B cell (primary cell): Measurements from ENCODE around the gene PACSIN1. TPM values are rescaled to one million over a fixed set of nuclear protein-coding genes. Genes with fewer than 3 reads are reported as not detected.

Source experiments
- ATAC-seq: fragments of 200-7000 bp; cut with Tn5 transposase; one replicate; pipeline ENCODE4 v1.10.0; 2021; ENCODE audit warnings: low read depth, mild to moderate bottlenecking, moderate number of reproducible peaks, moderate library complexity
- CTCF ChIA-PET: fragments of 350-600 bp; sonication (Branson Sonifier 250); formaldehyde crosslinking; loops from one replicate; lab custom pipeline; 2021; ENCODE audit warnings: antibody characterized with exemption, inconsistent platforms; lab: Charles Lee
- POLR2A ChIA-PET: fragments of 350-600 bp; sonication (Branson Sonifier 250); formaldehyde crosslinking; loops from one replicate; lab custom pipeline; 2021; ENCODE audit warnings: antibody characterized with exemption; lab: Charles Lee
- DNase-seq: peaks from one replicate; pipeline ENCODE4 v3.0.0; 2013
- H2AFZ ChIP-seq: 2 replicates; pipeline ENCODE4 v1.6.1; 2012; ENCODE audit warnings: mild to moderate bottlenecking, low read depth, low read length; ENCODE audit not compliant: insufficient read depth, poor library complexity, severe bottlenecking
- H3K27ac ChIP-seq, 2 donors: 1 replicate in 1 of 2; 2 replicates in 1 of 2; pipeline ENCODE4 v1.5.1; 2012 to 2013; ENCODE audit warnings: low read length in 2 of 2, mild to moderate bottlenecking in 2 of 2, moderate library complexity in 1 of 2
- H3K27me3 ChIP-seq, 4 experiments: fragments of 200-600 bp in 1 of 4; sonication (generic) in 1 of 4; replicated peaks in 1 of 4; 1 replicate in 2 of 4; 2 replicates in 2 of 4; pipeline versions ENCODE4 v1.6.1 to v1.7.0; 2013 to 2016; ENCODE audit warnings: low read length in 3 of 4, mild to moderate bottlenecking in 2 of 4, mixed read lengths in 1 of 4, moderate library complexity in 1 of 4; ENCODE audit not compliant: insufficient read depth in 4 of 4, control insufficient read depth in 3 of 4; ENCODE audit errors: control extremely low read depth in 1 of 4
- H3K36me3 ChIP-seq, 2 experiments: replicated peaks in 1 of 2; 1 replicate in 1 of 2; 2 replicates in 1 of 2; pipeline versions ENCODE4 v1.6.1 to v1.7.1; 2013; ENCODE audit warnings: low read length in 1 of 2; ENCODE audit not compliant: insufficient read depth in 2 of 2, control insufficient read depth in 1 of 2; ENCODE audit errors: control extremely low read depth in 1 of 2, extremely low read depth in 1 of 2
- H3K4me1 ChIP-seq, 2 donors: fragments of 200-600 bp in 1 of 2; sonication (generic) in 1 of 2; 1 replicate in 1 of 2; 2 replicates in 1 of 2; pipeline versions ENCODE4 v1.5.1 to v1.6.1; 2013 to 2017; ENCODE audit warnings: low read length in 2 of 2; ENCODE audit not compliant: control insufficient read depth in 2 of 2, insufficient read depth in 2 of 2
- H3K4me2 ChIP-seq: replicated peaks from 2 replicates; pipeline ENCODE3; 2012; ENCODE audit warnings: mild to moderate bottlenecking, low read depth, low read length; ENCODE audit not compliant: poor library complexity, severe bottlenecking
- H3K4me3 ChIP-seq, 5 experiments: fragments of 200-600 bp in 1 of 5; sonication (generic) in 1 of 5; 1 replicate in 3 of 5; 2 replicates in 2 of 5; pipeline versions ENCODE4 v1.5.1 to v1.7.0; 2011 to 2016; ENCODE audit warnings: low read length in 4 of 5, mild to moderate bottlenecking in 4 of 5, low read depth in 2 of 5, control low read depth in 1 of 5, moderate library complexity in 1 of 5; ENCODE audit not compliant: insufficient read depth in 1 of 5; ENCODE audit errors: control extremely low read depth in 1 of 5, extremely low read depth in 1 of 5
- H3K79me2 ChIP-seq: fragments of 200-600 bp; sonication (generic); one replicate; pipeline ENCODE4 v1.6.0; 2016; ENCODE audit warnings: low read length; ENCODE audit not compliant: control insufficient read depth, insufficient read depth
- H3K9ac ChIP-seq: fragments of 200-600 bp; sonication (generic); 2 replicates; pipeline ENCODE4 v1.6.1; 2017; ENCODE audit warnings: mild to moderate bottlenecking, low read length, moderate library complexity
- H3K9me3 ChIP-seq, 3 donors: one replicate each; pipeline versions ENCODE4 v1.6.1 to v1.7.1; 2013; ENCODE audit warnings: low read length in 2 of 3; ENCODE audit not compliant: control insufficient read depth in 2 of 3, insufficient read depth in 1 of 3; ENCODE audit errors: control extremely low read depth in 1 of 3
- H4K20me1 ChIP-seq: 2 replicates; pipeline ENCODE4 v1.6.0; 2012; ENCODE audit warnings: mild to moderate bottlenecking, low read length; ENCODE audit not compliant: insufficient read depth, control insufficient read depth, poor library complexity, severe bottlenecking
- H3K27ac Mint-ChIP-seq: one replicate; pipeline ENCODE4 v1.8.0; 2021; ENCODE audit warnings: mixed read lengths
- H3K27me3 Mint-ChIP-seq: one replicate; pipeline ENCODE4 v1.8.0; 2021; ENCODE audit warnings: mixed read lengths
- H3K4me1 Mint-ChIP-seq: one replicate; pipeline ENCODE4 v1.8.0; 2021; ENCODE audit warnings: mixed read lengths
- H3K4me3 Mint-ChIP-seq: one replicate; pipeline ENCODE4 v1.8.0; 2021; ENCODE audit warnings: mixed read lengths
- H3K9me3 Mint-ChIP-seq: one replicate; pipeline ENCODE4 v1.8.0; 2022; ENCODE audit warnings: mixed read lengths; ENCODE audit not compliant: insufficient read depth
- CTCF ChIP-seq: fragments of 200-600 bp; IDR thresholded peaks from one replicate; pipeline ENCODE4 v1.8.0; 2022; ENCODE audit warnings: antibody characterized with exemption, mild to moderate bottlenecking
- EZH2 ChIP-seq: IDR thresholded peaks from 2 replicates; pipeline ENCODE4 v1.6.1; 2012; ENCODE audit warnings: borderline replicate concordance, low read depth, mild to moderate bottlenecking, moderate library complexity, low read length; ENCODE audit not compliant: insufficient read depth, poor library complexity, severe bottlenecking
- WGBS: methylation state at CpG from one replicate; pipeline ENCODE4 v1.1.5; 2013; ENCODE audit warnings: missing lambda C conversion rate; ENCODE audit not compliant: insufficient coverage; 5-methylcytosine and 5-hydroxymethylcytosine counted together
- intact Hi-C: fragments of 100-400 bp; cut with micrococcal nuclease; formaldehyde crosslinking; loops from one replicate; pipeline ENCODE4 v1.10.0; 2022
- polyA plus RNA-seq: library from polyadenylated mRNA; depleted of rRNA; stranded (reverse); fragments of >200 nt; gene quantifications from 2 replicates; pipeline ENCODE4 v1.2.3, GENCODE V29; 2012
- total RNA-seq, 2 donors: library from RNA; stranded (reverse); fragments of 120-200 nt in 1 of 2; gene quantifications; 1 replicate in 1 of 2; 2 replicates in 1 of 2; pipeline versions ENCODE4 v1.2.3 to v1.2.4, GENCODE V29; 2013 to 2022

PACSIN1 gene
- total and polyA plus RNA-seq, 2 donors (not counting 1 experiment from before 2014, with no cell fraction given): 0.18 to 0.20 TPM

GRCh38 chr6:34561227-34561530 lies 95.3 kb downstream of the PACSIN1 start:
- H3K9ac ChIP-seq: no peak overlapping the region
- no peak overlapping the region for H3K4me3 ChIP-seq
- no peaks in the 10 kb centered on the region for H3K4me1 Mint-ChIP-seq
- TF ChIP-seq CTCF: no peak
- no peak for TF ChIP-seq EZH2
- no peak overlapping the region for H3K27ac ChIP-seq
- H3K36me3 ChIP-seq: no peaks in the 10 kb centered on the region
- peaks cover 0 to 15% (median 4%) of the 10 kb centered on the region in 3 donors for H3K9me3 ChIP-seq
- intact Hi-C loops: no loop called here
- H3K79me2 ChIP-seq: no peaks in the 10 kb centered on the region
- H3K27me3 Mint-ChIP-seq: no peaks in the 10 kb centered on the region
- H3K4me1 ChIP-seq: no peaks in the 10 kb centered on the region
- ATAC-seq: no peak
- 91% methylated on average over 2 of the region's 2 CpGs for WGBS
- CTCF ChIA-PET: no interaction called here
- no peaks in the 10 kb centered on the region for H3K27me3 ChIP-seq
- POLR2A ChIA-PET: interaction anchor here (0.6 kb wide), 1 partner anchor 160 kb away, joined by 6 read pairs; no protein-coding TSS in a partner anchor
- no peak overlapping the region for H3K4me3 Mint-ChIP-seq
- H3K27ac Mint-ChIP-seq: no peak overlapping the region
- DNase-seq: no peak
- H3K9me3 Mint-ChIP-seq: no peaks in the 10 kb centered on the region
- H4K20me1 ChIP-seq: no peaks in the 10 kb centered on the region
- H3K4me2 ChIP-seq: no peak overlapping the region
- H2AFZ ChIP-seq: no peak overlapping the region

DNA sequence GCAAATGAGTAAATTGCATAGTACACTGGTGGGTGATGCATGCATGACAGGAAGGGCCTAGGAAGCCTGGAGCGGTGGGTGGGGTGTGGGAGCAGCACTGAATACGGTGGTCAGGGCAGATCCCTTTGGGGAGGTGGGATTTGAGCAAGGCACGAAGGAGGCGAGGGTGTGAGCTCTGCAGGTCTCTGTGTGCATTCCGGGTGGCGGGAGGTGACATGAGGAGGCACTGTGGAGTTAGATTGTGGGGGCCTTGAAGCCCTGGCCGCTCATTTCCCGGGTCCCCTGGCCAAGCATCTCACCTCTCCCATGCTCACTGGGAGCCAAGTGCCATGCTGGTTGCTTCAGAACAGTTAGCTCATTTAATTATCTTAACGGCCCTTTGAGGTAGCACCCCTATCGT lies 96.5 kb downstream of the PACSIN1 start:
- H3K4me3 ChIP-seq: no peak overlapping the region
- intact Hi-C loops: no loop called here
- Mint-ChIP-seq H3K27me3 (no peaks in the 10 kb centered on the region), H3K27ac (no peak overlapping the region), H3K4me1 (no peaks in the 10 kb centered on the region), H3K9me3 (no peaks in the 10 kb centered on the region), H3K4me3 (no peak overlapping the region)
- ATAC-seq: no peak
- DNase-seq: no peak
- no peaks in the 10 kb centered on the region for H3K27me3 ChIP-seq
- H3K27ac ChIP-seq: no peak overlapping the region
- TF ChIP-seq CTCF: no peak
- TF ChIP-seq EZH2: no peak
- H3K4me2 ChIP-seq: no peak overlapping the region
- no peaks in the 10 kb centered on the region for H3K36me3 ChIP-seq
- H4K20me1 ChIP-seq: no peaks in the 10 kb centered on the region
- POLR2A ChIA-PET: no interaction called here
- 94% methylated on average over 9 of the region's 10 CpGs for WGBS
- H2AFZ ChIP-seq: no peak overlapping the region
- H3K9me3 ChIP-seq: peaks cover 0 to 15% (median 4%) of the 10 kb centered on the region in 3 donors
- no peaks in the 10 kb centered on the region for H3K4me1 ChIP-seq
- no peak overlapping the region for H3K9ac ChIP-seq
- CTCF ChIA-PET: no interaction called here
- H3K79me2 ChIP-seq: no peaks in the 10 kb centered on the region
